ENCODE data around the gene ADNP. TPM values are rescaled to one million over a fixed set of nuclear protein-coding genes. Genes with fewer than 3 reads are reported as not detected.
"Not testable (repeated sequence)": the region's sequence is repeated elsewhere in the genome, so short reads cannot be mapped to it uniquely, and the experiment has no call there.

Gene ADNP
- total RNA-seq (2014; rRNA removed; shearing (Covaris generic); ENCODE audit: low replicate concordance) = 40.1 and 55.5 TPM in 2 replicates

DNA sequence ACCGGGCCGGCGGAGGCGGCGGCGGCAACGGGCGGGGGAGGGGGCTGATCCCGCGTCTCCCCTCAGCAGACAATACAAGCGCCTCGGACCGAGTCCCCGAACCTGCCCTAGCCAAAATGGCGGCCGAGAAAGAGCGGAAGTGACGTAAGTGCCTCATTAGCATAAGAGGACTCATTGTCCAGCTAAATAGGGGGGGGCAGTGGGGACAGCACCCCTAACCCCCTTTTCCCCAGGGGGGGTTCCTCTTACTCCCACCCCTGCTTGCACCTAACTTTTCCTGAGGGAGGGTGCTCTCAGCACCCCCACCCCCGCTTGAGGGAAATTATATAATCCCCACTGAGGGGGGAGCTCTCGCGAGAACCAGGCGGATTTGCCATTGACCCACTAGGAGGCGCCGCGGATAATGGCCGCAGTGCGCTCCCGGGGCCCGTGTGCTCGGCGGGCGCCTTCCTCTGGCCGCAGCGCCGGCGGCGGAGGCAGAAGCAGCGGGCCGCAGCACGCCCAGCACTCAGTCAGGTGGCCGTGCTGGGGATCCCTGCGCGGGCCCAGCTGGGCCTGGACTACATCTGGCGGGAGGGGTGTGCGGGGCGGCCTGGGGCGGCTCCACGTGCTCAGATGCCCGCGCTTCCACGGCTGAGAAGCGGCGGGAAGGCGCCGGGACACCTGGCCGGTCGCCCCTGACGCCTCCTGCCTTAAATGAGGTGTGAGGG, at the start of gene ADNP:
TSS of gene ADNP (minus strand) at position 132 of the 710 bp plus-strand sequence. CDS start 27,441 bp downstream, outside the sequence.
- Histone ChIP-seq H3K79me2 (ENCODE audit: low read length) (peaks cover 43% of the 10 kb centered on the region), H3K4me1 (ENCODE audit: low read length) (peaks cover 51% of the 10 kb centered on the region), H3K36me3 (ENCODE audit: insufficient read depth, low read length) (peaks cover 50% of the 10 kb centered on the region), H4K20me1 (ENCODE audit: insufficient read depth, low read depth, low read length) (peaks cover 26% of the 10 kb centered on the region), H3K4me2 (ENCODE audit: low read depth, low read length, poor library complexity, severe bottlenecking) (peak within 1 kb of the TSS; percentile 91), H3K9me2 (replicated peaks; ENCODE audit: insufficient read depth, low read length) (no peaks in the 10 kb centered on the region), H2AFZ (ENCODE audit: low read length) (no peak within 1 kb of the TSS), H3K9me3 (ENCODE audit: low read length) (no peaks in the 10 kb centered on the region), H3K9ac (ENCODE audit: low read length) (peak within 1 kb of the TSS; percentile 95), H3K27me3 (ENCODE audit: low read length) (no peaks in the 10 kb centered on the region), H3K4me3 (ENCODE audit: low read length) (peak within 1 kb of the TSS; percentile 89), H3K27ac (ENCODE audit: low read length) (peak within 1 kb of the TSS; percentile 94)
- DNase-seq = peak; percentile 96

- H3K9me3 ChIP-seq (ENCODE audit: low read length) = no peaks in the 10 kb centered on the region
- H3K4me2 ChIP-seq (ENCODE audit: low read depth, low read length, poor library complexity, severe bottlenecking) = no peak overlapping the region
- no peak overlapping the region for H2AFZ ChIP-seq (ENCODE audit: low read length)
- no peak for DNase-seq
- H3K4me1 ChIP-seq (ENCODE audit: low read length) = peaks cover 8% of the 10 kb centered on the region
- H3K4me3 ChIP-seq (ENCODE audit: low read length) = no peak overlapping the region
- no peaks in the 10 kb centered on the region for H3K79me2 ChIP-seq (ENCODE audit: low read length)
- no peak overlapping the region for H3K27ac ChIP-seq (ENCODE audit: low read length)
- H4K20me1 ChIP-seq (ENCODE audit: insufficient read depth, low read depth, low read length) = no peaks in the 10 kb centered on the region
- no peaks in the 10 kb centered on the region for H3K27me3 ChIP-seq (ENCODE audit: low read length)
- H3K9ac ChIP-seq (ENCODE audit: low read length) = no peak overlapping the region
- H3K36me3 ChIP-seq (ENCODE audit: insufficient read depth, low read length) = no peaks in the 10 kb centered on the region
- H3K9me2 ChIP-seq (replicated peaks; ENCODE audit: insufficient read depth, low read length) = no peaks in the 10 kb centered on the region
Measured at GRCh38 chr20:50980071-50980681, 48.9 kb upstream of the ADNP start.

DNA sequence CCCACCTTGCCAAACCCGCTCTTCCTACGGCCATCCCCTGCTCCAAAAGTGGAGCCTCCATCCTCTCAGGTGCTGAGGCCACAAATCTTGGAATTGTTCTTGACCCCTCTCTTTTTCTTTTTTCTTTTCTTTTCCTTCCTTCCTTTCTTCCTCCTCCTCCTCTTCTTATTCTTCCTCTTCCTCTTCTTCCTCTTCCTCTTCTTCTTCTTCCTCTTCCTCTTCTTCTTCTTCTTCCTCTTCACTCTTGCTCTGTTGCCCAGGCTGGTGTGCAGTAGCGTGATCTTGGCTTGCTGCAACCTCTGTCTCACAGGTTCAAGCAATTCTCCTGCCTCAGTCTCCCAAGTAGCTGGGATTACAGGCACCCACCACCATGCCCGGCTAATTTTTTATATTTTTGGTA, 47.3 kb upstream of the ADNP start:
- not testable (repeated sequence) for H2AFZ ChIP-seq (ENCODE audit: low read length); H3K9me3 ChIP-seq (ENCODE audit: low read length); H3K27ac ChIP-seq (ENCODE audit: low read length); H3K9me2 ChIP-seq (replicated peaks; ENCODE audit: insufficient read depth, low read length); H3K36me3 ChIP-seq (ENCODE audit: insufficient read depth, low read length); H3K27me3 ChIP-seq (ENCODE audit: low read length); H3K9ac ChIP-seq (ENCODE audit: low read length); H3K4me3 ChIP-seq (ENCODE audit: low read length); DNase-seq; H3K4me2 ChIP-seq (ENCODE audit: low read depth, low read length, poor library complexity, severe bottlenecking); H3K4me1 ChIP-seq (ENCODE audit: low read length); H3K79me2 ChIP-seq (ENCODE audit: low read length); H4K20me1 ChIP-seq (ENCODE audit: insufficient read depth, low read depth, low read length)

DNA sequence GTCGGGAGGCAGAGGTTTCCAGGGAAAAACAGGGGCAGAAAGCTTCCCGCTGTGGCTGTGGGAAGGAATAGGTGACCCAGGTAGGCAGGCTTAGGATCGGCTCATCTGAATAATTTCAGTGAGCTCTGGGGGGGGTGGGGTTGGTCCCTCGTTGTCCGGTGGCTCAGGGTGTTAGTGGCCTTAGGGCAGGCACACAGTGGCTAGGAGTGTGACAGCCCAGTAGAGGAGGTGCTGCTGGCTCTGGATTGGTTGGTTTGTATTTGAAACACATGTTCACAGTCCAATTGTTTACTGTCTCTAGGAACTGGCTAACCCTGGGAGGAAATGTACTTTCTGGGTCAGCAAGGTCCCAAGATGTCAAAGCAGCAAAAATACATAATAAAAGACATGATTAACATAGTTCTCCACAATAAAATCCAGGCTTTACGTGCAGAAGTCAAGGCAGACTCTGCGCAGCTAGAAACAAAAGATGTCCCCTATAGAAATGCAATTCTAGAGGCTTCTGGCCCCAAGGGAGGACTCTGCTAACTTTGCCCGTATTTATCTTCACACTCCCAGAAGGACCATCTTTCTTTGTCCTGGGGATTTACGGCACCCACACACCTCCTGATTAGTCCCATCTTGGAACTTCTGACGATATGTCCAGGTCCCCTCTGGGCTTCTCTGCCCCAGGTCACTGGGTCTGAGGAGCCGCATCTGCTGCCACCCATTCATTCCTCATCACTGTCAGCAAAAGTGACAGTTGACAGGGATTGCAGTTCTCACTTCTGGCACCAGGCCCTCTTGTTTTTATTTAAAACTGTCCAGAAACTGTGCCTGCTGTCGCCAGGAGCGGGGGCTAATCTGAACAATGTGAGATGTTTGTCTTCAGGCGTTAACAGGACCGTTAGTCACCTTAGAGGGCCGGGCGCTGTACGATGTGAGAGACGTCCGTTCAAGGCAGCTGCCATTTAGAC, 46.1 kb upstream of the ADNP start:
- Histone ChIP-seq H3K4me2 (ENCODE audit: low read depth, low read length, poor library complexity, severe bottlenecking) (no peak overlapping the region), H3K36me3 (ENCODE audit: insufficient read depth, low read length) (no peaks in the 10 kb centered on the region), H3K9me3 (ENCODE audit: low read length) (no peaks in the 10 kb centered on the region), H4K20me1 (ENCODE audit: insufficient read depth, low read depth, low read length) (no peaks in the 10 kb centered on the region), H3K9ac (ENCODE audit: low read length) (no peak overlapping the region), H3K4me3 (ENCODE audit: low read length) (no peak overlapping the region), H3K9me2 (replicated peaks; ENCODE audit: insufficient read depth, low read length) (no peaks in the 10 kb centered on the region), H2AFZ (ENCODE audit: low read length) (no peak overlapping the region), H3K27me3 (ENCODE audit: low read length) (no peaks in the 10 kb centered on the region), H3K27ac (ENCODE audit: low read length) (no peak overlapping the region), H3K4me1 (ENCODE audit: low read length) (peaks cover 3% of the 10 kb centered on the region; the same call in 1 of the 2 replicates), H3K79me2 (ENCODE audit: low read length) (no peaks in the 10 kb centered on the region)
- DNase-seq = no peak

DNA sequence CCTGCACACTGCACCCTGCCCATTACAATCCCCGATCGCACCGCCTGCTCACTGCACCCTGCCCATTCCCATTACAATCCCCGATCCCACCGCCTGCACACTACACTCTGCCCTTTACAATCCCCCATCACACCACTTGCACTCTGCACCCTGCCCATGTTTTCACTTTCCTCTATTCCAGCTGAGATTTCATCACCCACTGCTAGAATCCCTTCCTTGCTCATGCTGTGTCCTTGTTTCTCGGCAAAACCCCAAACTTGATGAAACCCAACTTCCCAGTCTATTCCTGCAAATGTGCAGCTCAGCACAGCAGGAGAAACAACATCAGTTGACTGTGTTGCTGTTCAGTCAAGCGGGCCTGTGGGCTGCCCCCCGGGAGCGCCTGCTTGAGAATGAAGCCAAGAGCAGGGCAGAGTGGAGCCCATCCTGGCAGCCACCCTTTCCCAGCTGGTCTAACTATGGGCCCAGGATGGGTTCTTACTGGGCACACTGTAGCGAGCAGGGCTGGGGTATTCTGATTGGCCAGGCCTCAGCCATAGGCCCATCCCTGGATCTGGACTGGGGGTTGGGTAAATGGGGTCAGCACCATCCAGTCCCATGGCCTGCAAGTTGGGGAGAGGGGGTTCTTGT, 44.6 kb upstream of the ADNP start:
- no peak for DNase-seq
- Histone ChIP-seq H2AFZ (ENCODE audit: low read length) (no peak overlapping the region), H3K4me2 (ENCODE audit: low read depth, low read length, poor library complexity, severe bottlenecking) (no peak overlapping the region), H3K4me3 (ENCODE audit: low read length) (no peak overlapping the region), H3K4me1 (ENCODE audit: low read length) (no peaks in the 10 kb centered on the region), H3K79me2 (ENCODE audit: low read length) (no peaks in the 10 kb centered on the region), H3K27ac (ENCODE audit: low read length) (no peak overlapping the region), H3K9me3 (ENCODE audit: low read length) (no peaks in the 10 kb centered on the region), H4K20me1 (ENCODE audit: insufficient read depth, low read depth, low read length) (no peaks in the 10 kb centered on the region), H3K27me3 (ENCODE audit: low read length) (no peaks in the 10 kb centered on the region), H3K9me2 (replicated peaks; ENCODE audit: insufficient read depth, low read length) (no peaks in the 10 kb centered on the region), H3K9ac (ENCODE audit: low read length) (no peak overlapping the region), H3K36me3 (ENCODE audit: insufficient read depth, low read length) (no peaks in the 10 kb centered on the region)

DNA sequence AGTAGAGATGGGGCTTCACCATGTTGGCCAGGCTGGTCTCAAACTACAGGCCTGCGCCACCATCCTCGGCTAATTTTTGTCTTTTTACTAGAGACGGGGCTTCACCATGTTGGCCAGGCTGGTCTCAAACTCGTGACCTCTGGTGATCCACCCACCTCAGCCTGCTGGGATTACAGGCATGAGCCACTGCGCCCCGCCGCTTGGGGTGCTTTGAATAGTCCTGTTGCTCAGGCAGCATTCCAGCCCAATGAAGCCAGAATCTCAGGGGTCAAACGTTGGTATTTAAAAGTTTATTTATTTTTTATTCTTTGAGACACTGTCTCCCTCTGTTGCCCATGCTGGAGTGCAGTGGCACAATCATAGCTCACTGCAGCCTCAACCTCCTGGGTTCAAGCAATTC, 38.7 kb upstream of the ADNP start:
- Histone ChIP-seq H3K4me1 (ENCODE audit: low read length) (no peaks in the 10 kb centered on the region), H2AFZ (ENCODE audit: low read length) (no peak overlapping the region), H4K20me1 (ENCODE audit: insufficient read depth, low read depth, low read length) (no peaks in the 10 kb centered on the region), H3K9ac (ENCODE audit: low read length) (no peak overlapping the region), H3K27me3 (ENCODE audit: low read length) (no peaks in the 10 kb centered on the region), H3K79me2 (ENCODE audit: low read length) (no peaks in the 10 kb centered on the region), H3K4me2 (ENCODE audit: low read depth, low read length, poor library complexity, severe bottlenecking) (no peak overlapping the region), H3K9me3 (ENCODE audit: low read length) (no peaks in the 10 kb centered on the region), H3K9me2 (replicated peaks; ENCODE audit: insufficient read depth, low read length) (no peaks in the 10 kb centered on the region), H3K4me3 (ENCODE audit: low read length) (no peak overlapping the region), H3K36me3 (ENCODE audit: insufficient read depth, low read length) (no peaks in the 10 kb centered on the region), H3K27ac (ENCODE audit: low read length) (no peak overlapping the region)
- DNase-seq = no peak

DNA sequence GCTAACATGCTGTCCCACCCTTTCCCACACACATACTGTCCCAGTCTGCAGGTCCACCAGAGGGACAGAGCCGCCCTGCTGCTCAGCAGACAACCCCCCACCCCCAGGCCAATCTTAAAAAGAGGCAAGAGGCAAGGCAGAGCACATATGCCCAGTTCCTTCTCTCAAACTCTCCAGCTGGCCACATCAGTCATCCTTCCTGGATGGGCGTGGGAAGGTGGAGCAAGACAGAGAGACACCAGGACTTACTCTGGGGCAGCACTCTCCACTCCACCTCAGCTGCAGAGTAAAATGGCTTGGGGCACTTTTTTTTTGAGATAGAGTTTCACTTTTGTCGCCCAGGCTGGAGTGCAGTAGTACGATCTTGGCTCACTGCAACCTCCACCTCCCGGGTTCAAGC, 38.2 kb upstream of the ADNP start:
- H3K27me3 ChIP-seq (ENCODE audit: low read length) = no peaks in the 10 kb centered on the region
- H4K20me1 ChIP-seq (ENCODE audit: insufficient read depth, low read depth, low read length) = no peaks in the 10 kb centered on the region
- no peaks in the 10 kb centered on the region for H3K36me3 ChIP-seq (ENCODE audit: insufficient read depth, low read length)
- no peak overlapping the region for H3K27ac ChIP-seq (ENCODE audit: low read length)
- H3K79me2 ChIP-seq (ENCODE audit: low read length) = no peaks in the 10 kb centered on the region
- H3K4me1 ChIP-seq (ENCODE audit: low read length) = no peaks in the 10 kb centered on the region
- H2AFZ ChIP-seq (ENCODE audit: low read length) = no peak overlapping the region
- no peak for DNase-seq
- no peaks in the 10 kb centered on the region for H3K9me3 ChIP-seq (ENCODE audit: low read length)
- H3K9ac ChIP-seq (ENCODE audit: low read length) = no peak overlapping the region
- no peak overlapping the region for H3K4me3 ChIP-seq (ENCODE audit: low read length)
- H3K4me2 ChIP-seq (ENCODE audit: low read depth, low read length, poor library complexity, severe bottlenecking) = no peak overlapping the region
- no peaks in the 10 kb centered on the region for H3K9me2 ChIP-seq (replicated peaks; ENCODE audit: insufficient read depth, low read length)
